Purkinje cell (primary cell): ENCODE data around the gene UBB. TPM values are rescaled to one million over a fixed set of nuclear protein-coding genes. Genes with fewer than 3 reads are reported as not detected.

ENCODE experiments used
- polyA plus RNA-seq: library from polyadenylated mRNA; unstranded; fragments of >200 nt; fragmentation: Nextera tagmentation; gene quantifications from 2 replicates; pipeline ENCODE4 v1.2.1, GENCODE V29; 2014

UBB gene
- 4,196 and 5,286 TPM in 2 replicates for polyA plus RNA-seq

DNA sequence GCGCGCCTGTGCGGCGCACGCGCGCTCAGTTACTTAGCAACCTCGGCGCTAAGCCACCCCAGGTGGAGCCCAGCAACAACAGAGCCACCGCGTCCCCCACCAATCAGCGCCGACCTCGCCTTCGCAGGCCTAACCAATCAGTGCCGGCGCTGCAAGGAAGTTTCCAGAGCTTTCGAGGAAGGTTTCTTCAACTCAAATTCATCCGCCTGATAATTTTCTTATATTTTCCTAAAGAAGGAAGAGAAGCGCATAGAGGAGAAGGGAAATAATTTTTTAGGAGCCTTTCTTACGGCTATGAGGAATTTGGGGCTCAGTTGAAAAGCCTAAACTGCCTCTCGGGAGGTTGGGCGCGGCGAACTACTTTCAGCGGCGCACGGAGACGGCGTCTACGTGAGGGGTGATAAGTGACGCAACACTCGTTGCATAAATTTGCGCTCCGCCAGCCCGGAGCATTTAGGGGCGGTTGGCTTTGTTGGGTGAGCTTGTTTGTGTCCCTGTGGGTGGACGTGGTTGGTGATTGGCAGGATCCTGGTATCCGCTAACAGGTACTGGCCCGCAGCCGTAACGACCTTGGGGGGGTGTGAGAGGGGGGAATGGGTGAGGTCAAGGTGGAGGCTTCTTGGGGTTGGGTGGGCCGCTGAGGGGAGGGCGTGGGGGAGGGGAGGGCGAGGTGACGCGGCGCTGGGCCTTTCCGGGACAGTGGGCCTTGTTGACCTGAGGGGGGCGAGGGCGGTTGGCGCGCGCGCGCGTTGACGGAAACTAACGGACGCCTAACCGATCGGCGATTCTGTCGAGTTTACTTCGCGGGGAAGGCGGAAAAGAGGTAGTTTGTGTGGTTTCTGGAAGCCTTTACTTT, at the start of gene UBB:
Gene UBB, plus strand, starts transcription at position 452 of the 856 bp plus-strand sequence. CDS start 817 bp downstream, outside the sequence.

DNA sequence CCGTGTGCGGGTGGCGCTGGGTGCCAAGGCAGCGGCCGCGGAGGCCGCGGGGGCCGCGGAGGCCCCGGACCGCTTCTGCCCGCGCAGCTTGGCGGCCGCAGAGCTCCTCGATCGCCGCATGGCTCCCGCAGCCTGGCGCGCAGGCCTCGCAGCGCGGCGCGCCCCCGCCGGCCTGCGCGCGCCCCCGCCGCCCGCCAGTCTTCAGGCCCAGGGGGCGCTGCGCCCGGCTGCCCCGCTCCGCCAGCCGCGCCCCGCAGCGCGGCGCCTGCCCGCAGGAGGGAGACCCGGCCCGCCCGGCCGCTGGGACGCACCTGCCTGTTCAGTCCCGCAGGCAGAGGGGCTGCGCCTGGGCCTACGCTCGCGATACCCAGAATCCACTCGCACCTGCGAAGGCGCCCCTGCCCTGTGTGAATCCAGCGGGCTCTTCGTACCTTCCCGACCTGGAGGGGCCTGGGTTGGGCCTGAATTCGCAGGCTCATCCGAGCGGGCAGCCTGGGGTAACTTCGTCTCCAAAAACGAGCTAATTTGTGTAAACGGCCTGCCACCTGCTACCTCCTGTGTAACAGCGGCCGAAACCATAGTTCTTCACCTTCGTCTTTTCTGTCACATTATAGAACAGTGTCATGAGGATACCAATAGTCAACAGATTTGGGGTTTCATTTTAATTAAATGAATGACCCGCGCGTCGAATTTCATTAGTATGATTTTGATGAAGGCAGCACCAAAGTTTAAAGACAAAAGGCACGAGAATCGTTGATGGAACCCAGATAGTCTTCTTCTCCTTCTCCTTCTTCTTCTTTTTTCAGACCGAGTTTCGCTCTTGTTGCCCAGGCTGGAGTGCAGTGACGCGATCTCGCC, 27.3 kb upstream of the UBB start, which contains the start of gene CENPV:
Gene CENPV, minus strand, starts transcription at position 153 of the 858 bp plus-strand sequence. Its CDS starts 33 bp downstream, at position 120.

DNA sequence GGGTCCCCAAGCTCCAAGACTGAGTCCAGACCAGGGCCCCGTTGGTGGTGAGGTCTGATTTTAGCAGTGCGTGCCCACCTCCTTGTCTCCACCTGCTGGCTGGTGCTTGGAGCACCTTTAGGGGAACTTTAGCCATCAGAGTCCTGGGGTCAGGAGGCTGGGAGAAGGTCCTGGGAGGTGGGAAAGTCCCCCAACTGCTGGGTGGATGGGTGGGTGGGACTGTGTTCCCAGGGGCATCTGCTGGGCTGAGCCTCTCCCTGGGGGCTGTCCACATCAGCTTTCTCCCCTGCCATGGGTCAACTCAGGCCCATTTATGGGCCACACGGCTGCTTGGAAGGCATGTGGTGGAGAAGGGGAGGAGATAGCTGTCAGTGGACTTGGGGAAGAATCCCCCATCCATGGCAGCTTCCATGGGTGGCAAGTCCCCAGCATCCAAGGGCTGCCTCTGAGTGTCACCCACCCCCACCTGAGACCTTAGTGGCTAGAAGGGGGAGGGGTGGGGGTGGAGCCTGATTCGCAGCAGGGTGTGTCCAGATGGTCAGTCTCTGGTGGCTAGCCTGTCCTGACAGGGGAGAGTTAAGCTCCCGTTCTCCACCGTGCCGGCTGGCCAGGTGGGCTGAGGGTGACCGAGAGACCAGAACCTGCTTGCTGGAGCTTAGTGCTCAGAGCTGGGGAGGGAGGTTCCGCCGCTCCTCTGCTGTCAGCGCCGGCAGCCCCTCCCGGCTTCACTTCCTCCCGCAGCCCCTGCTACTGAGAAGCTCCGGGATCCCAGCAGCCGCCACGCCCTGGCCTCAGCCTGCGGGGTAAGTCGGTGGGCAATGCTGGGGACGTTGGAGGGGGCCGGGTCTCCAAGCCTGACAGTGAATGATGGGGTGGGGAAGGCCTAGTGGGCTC, 34.4 kb downstream of the UBB start, which contains the start of gene TRPV2:
Gene TRPV2, plus strand, starts transcription at position 541 of the 894 bp plus-strand sequence. CDS start 2,098 bp downstream, outside the sequence.

Other genes with a start within 250 kb of the UBB start
- gene NCOR1, start 165.6 kb upstream of the UBB start, polyA plus RNA-seq = 39.0 and 50.6 TPM in 2 replicates
- 57.3 and 71.8 TPM in 2 replicates for gene PIGL, start 163.9 kb upstream of the UBB start, polyA plus RNA-seq
- gene CENPV, start 27.6 kb upstream of the UBB start, polyA plus RNA-seq = 11.2 and 12.0 TPM in 2 replicates
- gene TRPV2, start 34.5 kb downstream of the UBB start, polyA plus RNA-seq = 2.7 TPM in 1 of 2 replicates, not detected in the other
- 0.81 TPM in 1 of 2 replicates, not detected in the other for gene LRRC75A, start 111.1 kb downstream of the UBB start, polyA plus RNA-seq
- 5.3 and 18.5 TPM in 2 replicates for gene ZNF287, start 188.1 kb downstream of the UBB start, polyA plus RNA-seq